Measurements from ENCODE around the gene RFX5. TPM values are rescaled to one million over a fixed set of nuclear protein-coding genes. Genes with fewer than 3 reads are reported as not detected.

The RFX5 gene
- total RNA-seq: 35.1 and 41.6 TPM in 2 replicates

DNA sequence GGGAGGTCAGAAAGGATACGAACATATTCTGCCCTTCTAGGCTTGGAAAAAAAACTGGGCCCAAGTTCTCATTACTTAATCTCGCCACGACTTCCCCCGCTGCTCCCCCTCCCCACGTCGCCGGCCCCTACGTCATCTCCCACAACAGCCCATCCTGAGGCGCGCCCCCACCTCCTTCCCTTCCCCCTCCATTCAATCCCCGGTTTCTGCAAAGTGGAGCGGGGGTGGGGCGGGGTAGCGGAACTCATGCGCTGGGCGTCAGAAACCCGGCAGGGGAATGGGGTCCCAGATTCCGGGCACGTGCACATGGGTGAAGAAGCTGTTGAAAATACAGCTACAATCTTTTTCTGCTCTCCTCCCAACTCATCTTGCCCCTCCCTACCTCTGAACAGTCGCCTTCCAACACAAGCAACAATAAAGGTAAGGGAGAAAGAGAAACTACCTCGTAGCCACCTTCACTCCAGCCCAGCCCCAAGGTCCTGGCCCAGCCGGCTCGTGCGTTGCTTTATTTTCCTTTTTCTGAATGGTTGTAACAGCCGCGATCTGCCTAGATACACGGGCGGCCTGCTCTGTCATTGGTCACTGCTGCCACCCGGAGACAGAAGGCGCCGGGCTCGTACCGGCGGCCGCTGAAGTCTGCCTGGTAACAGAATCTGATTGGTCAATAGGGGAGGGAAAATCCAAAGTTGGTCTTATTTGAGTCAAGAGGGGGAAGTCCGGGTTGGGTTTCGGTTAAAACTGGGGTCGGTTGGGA is at the start of gene RFX5:
Gene RFX5, minus strand, starts transcription at position 484 of the 754 bp plus-strand sequence. CDS start 932 bp downstream, outside the sequence.

DNA sequence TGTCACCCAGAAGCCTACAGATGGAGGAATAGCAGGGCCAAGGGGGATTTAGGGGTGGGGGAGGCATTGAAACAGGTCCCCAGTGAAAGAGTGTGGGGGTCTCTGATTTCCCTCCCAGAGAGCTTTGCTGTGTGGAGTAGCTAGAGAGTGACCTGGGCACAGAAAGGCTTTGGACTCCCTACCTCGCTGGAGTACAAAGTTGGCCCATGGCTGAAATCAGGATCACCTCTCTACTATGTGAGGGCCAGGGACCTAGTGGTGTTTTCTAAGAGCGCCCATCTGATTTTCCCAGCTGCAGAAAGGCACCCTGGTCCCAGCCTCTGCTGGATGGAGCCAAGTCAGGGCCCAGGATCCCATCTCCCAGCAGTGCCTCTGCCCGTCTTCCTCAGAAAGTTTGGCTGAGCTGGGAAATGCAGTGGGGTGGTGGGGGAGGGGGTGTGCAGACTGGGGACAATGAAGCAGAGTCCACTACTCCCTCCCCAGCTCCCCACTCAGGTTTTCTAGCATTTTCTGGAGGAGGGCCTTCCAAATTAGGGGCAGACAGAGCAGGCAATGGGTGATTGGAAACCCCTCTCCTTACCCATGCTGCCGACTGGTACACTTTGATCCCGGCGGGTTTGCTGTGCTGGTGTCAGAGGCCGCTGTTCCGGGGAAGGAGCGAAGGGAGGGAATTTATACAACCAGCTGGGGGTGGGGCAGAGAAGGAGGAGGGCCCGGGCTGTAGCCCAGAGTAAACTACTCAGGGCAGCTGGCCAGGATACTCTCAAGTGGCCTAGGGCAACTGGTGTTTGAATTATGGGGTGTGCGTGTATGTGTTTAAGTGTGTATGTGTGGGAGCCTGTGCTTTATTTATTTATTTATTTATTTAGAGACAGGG is 25.2 kb upstream of the RFX5 start, which contains the start of gene SELENBP1:
Gene SELENBP1, minus strand, starts transcription at position 648 of the 877 bp plus-strand sequence. Its CDS starts 64 bp downstream, at position 584.

DNA sequence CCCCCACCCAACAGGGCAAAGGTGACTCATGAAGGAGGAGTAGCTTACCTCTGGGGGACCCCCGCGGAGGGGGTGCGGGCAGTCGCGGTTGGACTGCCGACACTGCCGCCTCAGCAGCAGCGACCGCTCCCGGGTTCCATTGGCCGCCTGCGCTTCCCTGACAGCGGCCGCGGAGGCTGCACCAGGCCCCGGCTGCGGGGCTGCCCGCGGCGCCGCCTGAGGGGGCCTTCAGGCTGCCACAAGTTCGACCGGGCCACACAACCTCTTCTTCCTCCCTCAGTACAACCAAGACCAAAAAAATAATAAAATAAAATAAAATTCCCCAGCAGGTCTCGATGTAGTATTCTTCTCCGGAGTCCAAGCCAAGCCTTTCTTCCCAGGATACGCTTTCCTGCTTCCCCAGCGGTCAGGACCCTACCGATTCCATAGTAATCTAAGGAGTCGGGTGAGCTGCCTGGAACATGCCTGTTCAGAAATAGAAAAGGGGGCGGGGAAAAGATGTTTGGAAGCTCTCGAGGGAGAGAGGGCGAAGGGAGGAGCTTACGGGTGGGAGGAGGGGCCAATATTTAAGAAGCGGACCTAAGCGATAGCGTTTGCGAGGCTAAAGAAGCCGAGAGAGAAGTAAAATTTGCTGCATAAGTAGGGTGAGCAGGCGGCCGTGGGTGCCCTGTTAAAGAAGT is 19.7 kb downstream of the RFX5 start, which contains the start of gene PI4KB:
Gene PI4KB, minus strand, starts transcription at position 194 of the 680 bp plus-strand sequence. CDS start 10,935 bp downstream, outside the sequence.

Other genes with a start within 250 kb of the RFX5 start
- gene SEMA6C, start 200.6 kb downstream of the RFX5 start, total RNA-seq: 9.9 and 15.7 TPM in 2 replicates
- gene TNFAIP8L2, start 190.6 kb downstream of the RFX5 start, total RNA-seq: 1.1 and 1.2 TPM in 2 replicates
- gene LYSMD1, start 181.3 kb downstream of the RFX5 start, total RNA-seq: 3.3 and 3.6 TPM in 2 replicates
- gene SCNM1, start 181.1 kb downstream of the RFX5 start, total RNA-seq: 29.9 and 33.4 TPM in 2 replicates
- 0.67 and 0.79 TPM in 2 replicates for gene TMOD4, start 171.3 kb downstream of the RFX5 start, total RNA-seq
- 51.5 and 63.7 TPM in 2 replicates for gene VPS72, start 157.1 kb downstream of the RFX5 start, total RNA-seq
- gene PIP5K1A, start 148.7 kb downstream of the RFX5 start, total RNA-seq: 37.2 and 37.5 TPM in 2 replicates
- gene PSMD4, start 92.5 kb downstream of the RFX5 start, total RNA-seq: 188 and 200 TPM in 2 replicates
- 14.9 and 16.9 TPM in 2 replicates for gene ZNF687, start 65.0 kb downstream of the RFX5 start, total RNA-seq
- 58.5 and 70.2 TPM in 2 replicates for gene PI4KB, start 19.8 kb downstream of the RFX5 start, total RNA-seq
- 1.9 and 3.4 TPM in 2 replicates for gene SELENBP1, start 25.5 kb upstream of the RFX5 start, total RNA-seq
- 409 and 419 TPM in 2 replicates for gene PSMB4, start 52.3 kb upstream of the RFX5 start, total RNA-seq
- 12.8 and 13.7 TPM in 2 replicates for gene POGZ, start 112.2 kb upstream of the RFX5 start, total RNA-seq
- gene CGN, start 164.1 kb upstream of the RFX5 start, total RNA-seq: 0.13 and 1.5 TPM in 2 replicates
- gene TUFT1, start 193.1 kb upstream of the RFX5 start, total RNA-seq: 3.9 and 4.9 TPM in 2 replicates